Fibroblast of the aortic adventitia (primary cell): ENCODE results near the gene STS. TPM values are rescaled to one million over a fixed set of nuclear protein-coding genes. Genes with fewer than 3 reads are reported as not detected.

ENCODE experiments used
- DNase-seq: peaks from one replicate; pipeline ENCODE4 v3.0.0-alpha.2; 2010; ENCODE audit warnings: low read depth
- H3K4me3 ChIP-seq: 2 replicates; pipeline ENCODE4 v1.5.1; 2011; ENCODE audit warnings: low read depth, mild to moderate bottlenecking, control low read depth, low read length, moderate library complexity
- CTCF ChIP-seq: IDR thresholded peaks from 2 replicates; pipeline ENCODE4 v1.5.1; 2011; ENCODE audit warnings: mild to moderate bottlenecking, low read length, control low read depth, inconsistent platforms; ENCODE audit not compliant: insufficient read depth
- total RNA-seq: library from RNA; depleted of rRNA; stranded (reverse); fragments of >200 nt; gene quantifications from 2 replicates; pipeline ENCODE4 v1.2.3, GENCODE V29; 2012; ENCODE audit warnings: low replicate concordance

Gene STS
- total RNA-seq, 1 donor: 13.3 TPM

GRCh38 chrX:7109838-7110793, 37.4 kb upstream of the STS start:
- no peak for DNase-seq
- TF ChIP-seq CTCF: no peak
- H3K4me3 ChIP-seq: no peak overlapping the region

DNA sequence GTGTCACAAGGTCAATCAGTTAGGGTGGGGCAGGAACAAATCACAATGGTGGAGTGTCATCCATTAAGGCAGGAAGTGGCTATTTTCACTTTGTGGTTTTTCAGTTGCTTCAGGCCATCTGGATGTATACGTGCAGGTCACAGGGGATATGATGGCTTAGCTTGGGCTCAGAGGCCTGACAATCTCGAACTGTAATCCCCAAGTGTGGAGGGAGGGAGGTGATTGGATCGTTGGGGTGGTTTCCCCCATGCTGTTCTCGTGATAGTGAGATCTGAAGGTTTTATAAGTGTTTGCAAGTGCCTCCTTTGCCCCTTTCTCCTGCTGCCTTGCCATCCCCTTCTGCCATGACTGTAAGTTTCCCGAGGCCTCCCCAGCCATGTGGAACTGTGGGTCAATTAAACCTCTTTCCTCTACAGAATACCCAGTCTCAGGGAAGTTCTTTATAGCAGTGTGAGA, 36.7 kb upstream of the STS start:
- H3K4me3 ChIP-seq: no peak overlapping the region
- DNase-seq: no peak
- TF ChIP-seq CTCF: no peak

DNA sequence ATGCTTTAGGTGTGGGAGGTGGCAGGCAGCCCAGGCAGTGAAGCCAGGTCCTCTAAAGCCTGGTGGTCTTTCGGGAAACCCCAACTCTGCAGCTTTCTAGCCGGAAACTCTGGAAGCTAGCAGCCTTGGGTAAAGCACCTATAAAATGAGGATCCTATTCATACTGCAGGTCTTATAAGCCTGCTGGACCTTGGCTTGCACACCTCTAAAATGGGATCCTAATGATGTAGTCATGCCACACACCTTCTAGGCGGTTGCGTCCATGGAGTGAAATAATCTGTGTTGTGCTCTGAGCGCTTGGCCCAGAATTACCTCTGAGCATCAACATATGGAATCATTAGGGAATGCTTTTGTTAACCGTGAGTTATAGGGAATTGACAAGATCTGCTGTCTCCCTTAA, 36.0 kb upstream of the STS start:
- no peak overlapping the region for H3K4me3 ChIP-seq
- no peak for DNase-seq
- no peak for TF ChIP-seq CTCF

GRCh38 chrX:7112071-7112470, 35.4 kb upstream of the STS start:
- DNase-seq: no peak
- H3K4me3 ChIP-seq: no peak overlapping the region
- no peak for TF ChIP-seq CTCF

DNA sequence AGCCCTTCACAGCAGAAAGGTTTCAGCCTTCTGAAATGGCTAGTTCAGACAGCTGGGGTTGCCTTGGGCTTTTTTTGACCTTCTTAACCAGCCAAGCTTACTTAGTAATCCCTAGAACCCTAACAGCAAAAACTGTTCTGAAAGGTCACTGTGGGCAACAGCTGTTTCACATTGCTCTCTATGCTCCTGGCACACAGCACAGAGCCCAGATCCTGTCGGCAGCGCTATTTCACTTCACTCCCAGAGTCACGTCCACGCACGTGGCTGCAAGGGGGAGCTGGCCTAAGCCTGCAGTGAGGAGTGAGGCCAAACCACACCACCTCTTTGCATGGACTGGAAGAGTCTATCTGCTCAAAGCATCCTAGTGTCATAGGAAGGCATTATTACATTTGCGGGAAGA, 32.0 kb upstream of the STS start:
- TF ChIP-seq CTCF: no peak
- peak; percentile 43 for DNase-seq
- H3K4me3 ChIP-seq: no peak overlapping the region

GRCh38 chrX:7116081-7116480, 31.4 kb upstream of the STS start:
- H3K4me3 ChIP-seq: no peak overlapping the region
- DNase-seq: no peak
- no peak for TF ChIP-seq CTCF
